HG03520 (cell line): Measurements from ENCODE around the gene DIPK1C.

ENCODE experiments used
- ATAC-seq: cut with Tn5 transposase; IDR thresholded peaks from one replicate; pipeline ENCODE4 v1.9.1; 2021; ENCODE audit warnings: mild to moderate bottlenecking, moderate library complexity; ENCODE audit not compliant: unreplicated experiment

DIPK1C gene

DNA sequence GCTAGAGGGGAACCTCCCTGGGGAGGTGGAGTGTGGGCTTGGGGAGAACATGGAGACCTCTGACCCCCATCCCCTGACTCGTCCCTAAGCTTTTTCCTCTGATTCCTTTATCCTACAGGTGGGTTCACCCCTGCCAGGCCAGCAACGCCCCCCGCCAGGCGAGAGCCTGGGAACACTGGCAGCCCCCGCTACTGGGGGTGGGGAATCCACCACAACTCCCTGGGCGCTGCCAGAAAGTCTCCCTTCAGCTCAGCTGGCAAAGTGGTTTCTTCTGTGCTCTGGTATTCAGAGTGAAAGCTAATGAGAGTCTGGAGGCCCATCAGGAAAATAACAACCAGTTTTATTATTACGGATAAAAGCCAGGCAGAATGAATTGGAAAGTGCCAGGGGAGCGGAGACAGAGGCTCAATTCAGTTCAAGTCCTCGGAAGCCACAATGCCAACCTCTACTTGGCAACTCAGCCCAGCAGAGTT, 2.8 kb downstream of the DIPK1C start:
- no peak for ATAC-seq

DNA sequence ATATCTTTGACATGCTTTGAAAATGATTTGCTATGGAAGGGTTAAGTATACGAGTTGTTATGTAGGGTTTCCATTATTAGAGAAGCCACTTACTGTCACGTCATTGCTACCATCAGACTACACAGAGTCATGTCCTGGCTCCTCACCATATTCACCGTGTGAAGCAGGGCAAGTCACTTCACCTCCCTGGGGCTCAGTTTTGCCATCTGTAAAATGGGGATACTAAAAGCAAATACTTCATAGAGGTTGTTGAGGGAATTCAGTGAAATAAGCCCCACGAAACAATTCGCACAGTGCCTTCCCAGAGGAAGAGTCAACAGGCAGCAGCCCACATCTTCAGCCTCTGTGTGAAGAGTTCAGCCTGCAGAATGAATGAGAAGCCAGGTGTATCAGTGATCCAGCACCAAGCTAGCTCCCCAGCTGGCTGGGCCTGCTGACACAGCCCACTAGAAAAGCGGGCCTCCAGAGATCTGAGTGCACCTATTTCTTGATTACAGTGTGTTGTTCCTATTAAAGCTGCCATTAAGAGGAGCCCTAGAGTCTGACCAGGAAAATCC, 3.4 kb downstream of the DIPK1C start:
- no peak for ATAC-seq

DNA sequence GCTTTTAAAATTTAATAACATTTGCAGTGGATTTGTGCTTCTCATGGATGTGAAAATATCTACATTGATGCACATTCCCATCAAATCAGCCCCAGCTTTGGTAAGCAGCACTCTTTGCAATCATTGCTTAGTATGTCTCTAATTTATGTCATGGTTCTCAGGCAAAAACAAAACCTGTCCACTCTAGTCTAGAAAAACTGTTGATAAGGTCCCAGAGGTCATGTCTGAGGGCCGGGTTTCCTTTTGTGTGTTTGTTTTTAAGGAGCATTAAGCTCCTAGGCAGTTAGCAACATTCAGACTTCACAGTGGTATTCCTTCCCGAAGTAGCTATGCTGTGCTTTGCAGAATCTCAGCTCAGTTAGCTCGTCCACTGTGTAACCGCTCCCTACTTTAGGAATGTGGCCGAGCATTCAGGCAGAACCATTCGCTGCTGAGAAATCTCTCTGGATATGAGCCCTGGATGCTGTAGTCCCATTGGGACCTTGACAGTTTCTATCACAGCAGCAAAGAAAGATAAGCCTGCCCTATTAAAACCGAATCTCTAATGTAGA, 4.0 kb downstream of the DIPK1C start:
- ATAC-seq: no peak

DNA sequence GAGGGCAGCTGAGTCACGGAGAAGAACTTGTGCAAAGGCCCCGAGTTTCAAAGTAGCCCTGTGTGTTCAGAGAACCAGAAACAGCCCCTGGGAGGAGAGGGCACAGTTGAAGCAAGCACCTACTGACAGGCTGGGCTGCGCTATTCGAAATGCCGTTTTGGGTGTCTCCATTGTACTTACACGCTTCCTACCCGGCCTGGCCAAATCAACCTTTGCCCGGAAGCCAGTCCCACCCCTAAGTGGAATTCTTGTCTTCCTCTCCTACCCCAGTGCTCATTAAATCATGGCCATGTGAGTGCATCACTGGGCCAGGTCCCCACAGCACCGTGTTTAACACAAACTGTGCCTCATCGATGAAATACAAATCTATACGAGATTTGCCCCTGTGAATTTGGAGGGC, 6.0 kb downstream of the DIPK1C start:
- ATAC-seq: no peak

DNA sequence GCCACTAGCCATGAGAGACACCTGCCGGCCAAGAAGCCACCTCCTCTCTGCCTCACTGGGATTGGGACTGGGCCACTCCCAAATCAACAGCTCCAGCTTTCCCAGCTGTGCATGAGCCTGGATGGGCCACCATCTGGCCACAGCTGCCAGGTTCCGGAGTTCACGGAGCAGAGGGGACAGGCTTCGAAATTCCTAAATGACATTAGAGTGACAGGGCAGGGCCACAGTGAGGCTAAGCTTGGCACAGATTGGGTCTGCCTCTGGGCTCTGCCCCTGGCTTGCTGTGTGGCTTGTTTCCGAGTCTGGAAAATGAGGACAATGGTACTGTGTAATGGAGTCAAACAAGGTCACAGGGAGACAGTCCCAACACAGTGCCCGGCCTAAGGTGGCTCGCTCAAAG, 6.5 kb downstream of the DIPK1C start:
- no peak for ATAC-seq

DNA sequence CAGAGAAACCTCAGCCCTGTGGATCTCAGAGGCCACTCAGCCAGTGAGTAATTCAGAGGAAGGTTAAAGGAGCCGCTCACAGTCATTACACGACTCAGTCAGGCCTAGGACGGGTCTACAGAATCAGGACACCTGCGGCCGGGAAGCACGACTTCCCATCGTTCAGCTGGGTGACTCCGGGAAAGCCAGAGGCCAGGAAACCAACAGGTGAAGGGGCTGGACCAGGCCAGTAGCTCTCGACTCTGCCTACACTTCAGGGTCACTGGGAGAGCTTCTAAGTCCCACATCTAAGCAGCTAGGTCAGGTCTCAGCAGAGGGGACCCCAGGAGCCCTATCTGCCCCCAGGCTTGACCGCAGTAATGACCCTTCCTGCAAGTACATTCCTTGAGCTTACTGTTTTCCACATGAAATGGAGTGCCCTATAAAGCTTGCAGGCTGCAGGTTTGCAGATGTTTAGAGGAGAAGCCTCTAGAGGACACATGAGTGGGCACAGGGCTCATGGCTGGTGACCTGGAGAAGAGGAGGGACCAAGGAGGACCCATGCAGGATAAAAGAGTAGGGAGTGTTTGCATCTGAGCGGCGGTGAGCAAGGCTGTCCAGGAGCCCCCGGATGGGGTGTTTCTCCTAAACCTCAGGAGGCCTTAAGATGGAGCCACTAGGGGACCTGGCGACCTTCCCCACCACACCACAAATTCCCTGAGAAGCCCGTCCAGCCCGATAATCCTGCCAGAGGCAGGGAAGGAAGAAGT, 9.5 kb downstream of the DIPK1C start:
- ATAC-seq: no peak

DNA sequence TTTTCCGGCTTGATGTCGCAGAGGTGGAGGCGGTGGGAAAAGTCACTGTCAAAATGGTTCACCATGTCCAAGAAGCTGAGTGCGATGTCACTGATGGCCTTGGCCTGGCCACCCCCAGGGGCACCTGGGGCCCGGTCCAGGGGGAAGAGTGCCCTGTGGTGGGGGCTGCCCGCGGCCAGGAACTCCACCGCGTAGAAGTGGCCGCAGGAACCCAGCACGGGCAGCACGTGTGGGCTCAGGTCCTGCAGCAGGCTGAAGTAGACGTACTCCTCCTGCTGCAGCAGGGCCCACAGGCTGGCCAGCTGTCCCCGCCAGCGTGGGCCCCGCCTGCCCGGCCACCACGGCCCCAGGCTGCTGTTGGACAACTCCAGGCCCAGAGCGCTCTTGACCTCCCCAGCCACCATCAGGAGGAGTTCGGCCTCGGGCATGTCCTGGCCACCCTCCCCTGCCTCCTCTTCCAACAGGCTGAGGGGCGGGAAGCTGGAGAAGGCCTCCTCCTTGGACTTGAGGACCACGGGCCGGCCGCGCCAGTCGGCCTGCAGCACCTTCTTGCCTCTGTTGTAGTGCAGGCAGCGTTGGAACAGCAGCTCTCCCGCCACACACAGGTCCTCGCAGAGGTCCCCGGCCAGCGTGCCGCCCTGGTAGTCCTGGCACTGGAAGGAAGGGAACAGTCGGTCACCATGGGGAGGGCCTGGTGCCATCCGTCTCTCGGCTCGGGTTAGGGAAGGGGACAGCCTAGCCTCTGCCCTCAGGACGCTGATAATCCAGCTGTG, 10.3 kb downstream of the DIPK1C start:
- ATAC-seq: no peak

DNA sequence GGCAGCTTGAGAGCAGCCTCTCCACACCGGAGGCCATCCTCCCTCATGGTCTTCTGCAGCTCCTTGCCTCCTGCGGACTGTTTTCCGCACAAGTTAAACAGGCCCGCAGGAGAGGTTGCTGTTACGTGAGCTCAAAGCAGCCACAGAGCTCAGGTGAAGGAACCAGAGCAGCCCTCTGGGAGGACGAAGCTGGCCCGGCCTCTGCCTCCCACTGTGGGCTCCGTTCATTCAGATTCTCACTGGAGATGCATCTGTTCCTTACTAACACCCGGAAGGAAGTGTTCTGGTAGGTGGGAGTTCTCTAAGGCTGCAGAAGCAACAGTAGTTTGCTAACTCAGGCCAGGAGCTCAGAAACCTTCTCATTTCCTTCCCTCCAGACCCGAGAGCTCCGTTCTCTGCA, 10.9 kb downstream of the DIPK1C start:
- no peak for ATAC-seq

DNA sequence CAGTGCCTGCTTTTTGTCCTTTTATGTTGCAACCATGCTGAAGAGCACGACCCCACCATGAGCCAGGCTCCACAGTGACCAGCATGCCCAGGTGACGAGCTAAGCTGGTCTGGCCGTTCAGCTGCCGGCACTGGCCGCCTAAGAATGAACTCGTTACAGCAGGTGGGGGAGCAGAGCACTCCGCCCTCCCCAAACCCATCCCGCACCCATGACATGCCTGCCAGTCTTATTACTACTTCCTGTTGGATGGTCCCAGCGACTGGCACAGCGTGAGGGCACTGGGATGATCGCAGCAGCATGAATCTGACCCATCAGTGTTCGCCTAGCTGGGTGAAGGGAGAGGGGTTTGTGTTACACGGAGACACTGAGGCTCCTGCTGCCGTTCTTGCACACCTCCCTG, 11.5 kb downstream of the DIPK1C start:
- no peak for ATAC-seq

DNA sequence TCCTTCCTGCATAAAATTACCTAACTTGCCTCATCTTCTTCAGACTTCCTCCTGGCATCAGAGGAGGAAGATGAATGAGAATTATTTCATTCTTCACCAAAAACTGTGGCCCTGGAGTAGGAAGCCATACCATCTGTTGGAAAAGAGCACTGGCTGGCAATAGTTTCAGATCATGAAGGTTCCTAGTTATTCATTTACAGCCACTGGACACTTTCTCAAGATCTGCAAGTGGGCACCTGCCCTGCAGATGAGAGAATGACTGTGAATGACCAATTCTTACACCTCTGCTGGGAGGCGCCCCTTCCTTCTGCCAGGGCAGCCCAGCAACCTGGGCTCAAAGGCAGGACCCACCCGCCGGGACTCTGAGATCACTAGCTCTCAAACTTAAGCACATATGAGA, 13.0 kb downstream of the DIPK1C start:
- no peak for ATAC-seq

DNA sequence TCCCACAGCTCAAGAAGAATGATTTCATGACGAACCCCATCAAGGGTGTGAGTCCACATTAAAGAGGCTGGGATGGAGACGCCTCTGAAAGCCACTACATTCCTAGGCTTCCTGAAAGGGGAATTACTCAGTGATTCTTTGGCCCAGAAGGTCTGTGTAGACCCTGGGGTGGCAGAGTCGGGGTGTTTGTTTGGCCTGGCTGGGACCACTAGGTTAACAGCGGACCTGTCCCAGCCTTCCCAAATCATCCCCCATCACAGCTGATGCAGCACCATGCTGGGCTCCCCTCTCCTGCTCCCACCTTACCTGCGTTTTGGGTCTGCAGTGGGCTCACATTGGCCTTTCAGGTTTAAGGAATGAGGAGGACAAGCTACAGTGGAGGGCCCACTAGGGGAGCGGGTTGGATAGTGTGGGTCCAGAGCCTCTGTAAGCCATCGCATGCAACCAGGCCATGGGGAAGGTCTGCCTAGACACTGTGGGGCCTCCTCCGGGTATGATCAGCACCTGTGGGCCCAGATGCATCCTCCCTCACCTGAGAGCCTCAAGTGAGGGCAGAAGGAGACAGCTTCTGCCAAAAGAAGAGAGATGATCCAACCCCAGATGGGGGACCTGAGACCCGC, 16.2 kb downstream of the DIPK1C start:
- ATAC-seq: no peak

DNA sequence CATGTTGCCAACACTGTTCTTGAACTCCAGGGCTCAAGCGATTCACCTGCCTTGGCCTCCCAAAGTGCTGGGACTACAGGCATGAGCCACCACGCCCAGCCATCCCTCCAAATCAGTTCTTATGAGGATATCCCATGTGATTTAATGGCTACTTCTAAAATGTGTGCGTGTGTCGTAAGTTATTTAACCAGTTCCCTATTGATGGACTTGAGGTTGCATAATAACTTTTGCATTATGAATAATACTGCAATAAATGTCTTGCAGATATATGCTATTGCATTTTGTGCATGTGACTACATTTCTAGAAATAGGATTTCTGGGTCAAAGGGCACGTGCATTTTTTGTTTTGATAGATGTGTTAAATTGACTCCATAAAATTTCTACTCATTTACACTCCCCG, 19.0 kb downstream of the DIPK1C start:
- no peak for ATAC-seq

DNA sequence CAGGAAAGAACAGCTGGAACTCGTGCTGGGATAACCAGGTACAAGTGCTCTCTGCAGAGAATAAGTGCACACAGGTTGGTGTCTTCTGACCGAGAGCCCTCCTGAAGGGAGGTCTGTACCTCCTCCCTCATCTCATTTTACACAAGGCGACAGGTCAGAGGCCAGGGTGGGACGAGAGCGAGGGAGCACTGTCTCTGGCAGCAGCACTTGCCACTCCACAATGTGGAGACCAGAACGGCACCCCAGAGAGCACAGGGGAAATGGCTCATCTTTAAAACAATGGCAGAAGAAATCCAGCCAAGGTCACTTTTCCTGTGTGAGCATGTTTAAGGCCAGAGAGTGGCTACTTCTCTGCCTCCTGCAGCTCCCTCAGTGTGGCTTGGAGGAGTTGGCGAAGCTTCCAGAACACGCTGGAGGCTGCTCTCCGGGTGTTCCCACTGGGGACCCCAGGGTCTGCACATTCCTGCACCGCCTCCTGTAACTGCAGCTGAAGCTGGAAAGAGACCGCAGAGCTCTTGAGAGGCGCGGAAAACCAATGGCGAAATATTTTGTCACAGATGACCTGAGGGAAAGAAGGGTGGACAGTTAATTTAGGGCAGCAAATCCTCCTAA, 20.8 kb downstream of the DIPK1C start:
- ATAC-seq: no peak

DNA sequence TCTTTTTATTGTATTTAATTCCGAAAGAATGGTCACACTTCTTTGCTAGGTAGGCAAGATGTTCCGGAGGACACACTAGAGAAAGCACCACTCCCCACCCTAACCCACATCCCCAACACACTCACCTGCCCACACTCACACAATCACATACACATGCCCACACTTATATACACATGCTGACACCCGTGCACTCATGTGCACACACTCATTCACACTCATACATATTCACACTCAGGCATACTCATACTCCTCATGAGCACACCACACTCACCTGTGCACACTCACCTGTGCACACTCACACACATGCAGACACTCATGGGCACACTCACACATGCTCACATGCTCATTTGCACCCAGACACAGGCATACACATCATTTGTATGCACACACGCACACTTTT, 21.4 kb downstream of the DIPK1C start:
- no peak for ATAC-seq

DNA sequence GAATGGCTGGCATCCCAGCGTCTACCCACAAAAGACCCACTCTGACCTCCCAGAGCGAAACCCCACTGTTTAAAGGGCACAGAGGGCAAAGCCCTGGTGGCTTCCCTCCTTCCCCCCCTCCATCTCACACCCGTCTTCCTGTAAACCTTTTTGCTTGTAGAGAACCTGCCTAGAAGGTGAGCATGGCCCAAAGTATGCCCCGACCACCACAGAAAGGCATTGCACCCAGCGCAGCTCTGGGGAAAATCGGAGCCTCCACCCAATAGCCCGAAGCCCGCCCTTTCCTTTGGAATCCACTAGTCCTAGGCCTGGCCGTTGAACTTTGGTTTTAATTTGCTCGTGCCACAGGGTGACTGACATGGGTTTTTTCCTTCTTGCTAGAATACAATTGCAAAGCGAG, 22.6 kb downstream of the DIPK1C start:
- ATAC-seq: no peak

DNA sequence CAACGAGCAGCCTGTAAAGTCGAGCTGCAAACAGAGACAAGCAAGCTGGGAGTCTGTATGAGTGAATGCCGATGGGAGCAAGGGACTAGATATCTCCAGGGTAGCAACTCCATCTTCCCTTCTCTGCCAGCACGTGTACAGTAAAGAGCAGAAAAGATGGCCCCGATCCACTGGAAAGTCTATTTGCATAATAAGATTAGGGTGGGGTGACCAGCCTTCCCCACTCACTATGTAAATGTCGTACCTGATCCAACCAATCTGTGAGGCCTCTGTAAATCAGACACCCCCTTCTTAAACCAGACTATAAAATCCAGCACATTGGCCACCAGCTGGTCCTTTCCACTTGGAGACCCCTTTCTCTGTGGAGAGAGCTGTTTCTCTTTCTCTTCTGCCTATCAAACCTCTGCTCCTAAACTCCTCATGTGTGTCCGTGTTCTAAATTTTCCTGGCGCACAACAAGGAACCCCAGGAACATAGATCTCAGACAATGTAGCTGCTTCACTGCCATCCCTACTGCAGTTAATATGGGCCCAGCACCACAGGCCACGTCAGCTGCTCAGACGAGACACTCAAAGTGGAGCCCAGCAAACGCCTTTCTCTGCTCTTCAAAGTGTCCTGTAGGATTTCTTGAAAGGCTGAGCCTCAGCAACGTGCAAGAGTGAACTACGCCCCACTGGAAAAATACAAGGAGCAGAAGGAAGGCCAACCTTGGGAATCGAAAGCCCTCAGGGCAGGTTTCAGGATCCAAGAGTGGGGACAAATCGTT, 26.1 kb downstream of the DIPK1C start:
- ATAC-seq: no peak

DNA sequence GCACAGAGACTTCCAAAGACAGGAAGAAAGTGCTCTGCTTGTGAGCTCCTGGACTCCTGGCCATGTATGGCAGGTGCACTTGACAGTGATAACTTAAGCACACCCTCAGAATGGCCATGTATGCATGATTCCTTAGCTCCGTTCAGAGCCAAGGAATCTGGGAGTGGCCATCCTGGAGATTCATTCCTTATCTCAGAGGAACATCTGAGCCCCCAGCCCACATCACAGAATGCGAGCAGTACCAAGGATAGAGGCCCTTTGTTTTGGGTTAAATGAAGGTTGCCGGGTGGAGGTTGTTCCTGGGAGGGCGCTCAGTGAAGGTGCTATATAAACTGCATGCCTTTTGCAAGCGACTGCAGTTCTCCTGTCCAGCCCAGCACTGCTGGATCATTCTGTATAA, 26.9 kb downstream of the DIPK1C start:
- ATAC-seq: no peak

DNA sequence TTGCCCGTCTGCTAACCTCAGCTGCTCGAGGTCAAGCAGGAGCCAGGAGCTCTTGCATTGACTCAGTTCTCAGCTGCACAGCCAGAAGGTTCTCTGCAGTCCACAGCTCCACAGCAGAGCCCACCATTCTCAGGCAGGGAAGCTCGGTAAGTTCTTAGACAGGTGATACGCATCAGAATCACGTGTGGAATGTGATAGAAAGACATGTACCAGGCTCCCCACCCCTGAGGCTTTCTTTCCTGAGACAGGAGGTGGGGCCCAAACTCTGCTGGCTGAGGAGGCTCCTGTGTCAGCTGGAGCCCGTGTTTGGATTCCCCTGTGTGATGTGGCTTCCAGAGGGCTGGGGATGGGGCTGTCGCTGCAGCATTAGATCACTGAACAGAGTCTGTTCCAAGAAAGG, 28.0 kb downstream of the DIPK1C start:
- no peak for ATAC-seq

DNA sequence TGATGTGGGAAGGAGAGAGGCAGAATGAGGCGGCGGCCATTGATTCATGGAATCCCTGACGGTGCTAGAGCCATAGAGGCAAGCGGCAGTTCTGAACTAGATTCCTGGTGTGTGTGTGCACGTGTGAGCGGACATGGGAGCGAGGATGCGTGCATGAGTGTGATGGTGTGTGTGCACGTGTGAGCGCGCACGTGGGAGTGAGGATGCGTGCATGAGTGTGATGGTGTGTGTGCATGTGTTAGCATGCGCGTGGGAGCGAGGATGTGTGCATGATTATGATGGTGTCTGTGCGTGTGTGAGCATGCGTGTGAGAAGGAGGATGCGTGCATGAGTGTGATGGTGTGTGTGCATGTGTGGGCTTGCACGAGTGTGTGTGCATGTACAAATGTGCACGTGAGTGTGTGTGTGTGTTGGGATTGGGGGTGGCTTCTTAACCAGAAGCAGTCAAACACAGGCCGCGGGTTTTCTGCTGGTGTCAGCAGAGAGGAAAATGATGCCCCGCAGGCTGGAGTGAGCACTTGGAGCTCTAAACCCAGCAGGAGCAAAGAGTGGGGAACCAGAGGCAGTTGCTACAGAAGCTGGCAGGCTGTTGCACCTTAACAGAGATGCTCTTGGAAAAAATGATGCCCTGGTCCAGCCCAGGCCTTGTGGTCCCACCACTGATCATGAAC, 29.5 kb downstream of the DIPK1C start:
- no peak for ATAC-seq

DNA sequence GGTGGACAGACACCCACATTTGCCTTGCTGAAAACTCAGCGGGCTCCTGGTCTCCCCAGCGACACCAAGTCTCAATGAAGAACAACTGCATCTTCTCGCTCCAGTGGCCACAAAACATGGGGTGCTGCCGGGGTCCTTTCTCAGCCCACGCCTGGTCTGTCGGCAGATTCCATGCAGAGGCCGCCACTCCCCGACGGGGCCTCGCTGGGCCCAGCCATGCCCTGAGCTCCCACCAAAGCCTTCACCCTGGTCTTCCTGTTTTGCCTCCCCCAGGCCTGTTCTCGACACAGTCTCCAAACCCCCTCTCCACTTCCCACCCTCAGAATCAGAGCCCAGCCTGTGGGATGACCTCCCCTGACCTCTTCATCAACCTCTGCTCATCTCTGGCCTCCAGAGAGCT, 31.2 kb downstream of the DIPK1C start:
- no peak for ATAC-seq
